Activated CD8-positive, alpha-beta T cell treated with anti-CD3 and anti-CD28 coated beads for 36 hours (primary cell): ENCODE data around the gene TTC16. TPM values are rescaled to one million over a fixed set of nuclear protein-coding genes. Genes with fewer than 3 reads are reported as not detected.

Experiments
- ATAC-seq: fragments of 200-7000 bp; cut with Tn5 transposase; one replicate; pipeline ENCODE4 v1.10.0; 2021; ENCODE audit warnings: mild to moderate bottlenecking, moderate library complexity
- CTCF ChIA-PET: fragments of 350-600 bp; sonication (Branson Sonifier 250); formaldehyde crosslinking; loops from one replicate; lab custom pipeline; 2021; ENCODE audit warnings: antibody characterized with exemption; lab: Charles Lee
- POLR2A ChIA-PET: fragments of 350-600 bp; sonication (Branson Sonifier 250); formaldehyde crosslinking; loops from one replicate; lab custom pipeline; 2021; ENCODE audit warnings: antibody characterized with exemption; lab: Charles Lee
- DNase-seq: peaks from one replicate; pipeline ENCODE4 v3.0.0-alpha.2; 2020
- H3K27ac Mint-ChIP-seq: one replicate; pipeline ENCODE4 v1.8.0; 2021; ENCODE audit warnings: mild to moderate bottlenecking, mixed read lengths
- H3K27me3 Mint-ChIP-seq: one replicate; pipeline ENCODE4 v1.8.0; 2021; ENCODE audit warnings: mixed read lengths
- H3K36me3 Mint-ChIP-seq: one replicate; pipeline ENCODE4 v1.8.0; 2021; ENCODE audit warnings: low read depth, mixed read lengths
- H3K4me1 Mint-ChIP-seq: one replicate; pipeline ENCODE4 v1.8.0; 2021; ENCODE audit warnings: low read depth, mixed read lengths
- H3K4me3 Mint-ChIP-seq: one replicate; pipeline ENCODE4 v1.8.0; 2021; ENCODE audit warnings: mild to moderate bottlenecking, moderate library complexity, mixed read lengths
- H3K9me3 Mint-ChIP-seq: one replicate; pipeline ENCODE4 v1.8.0; 2021; ENCODE audit warnings: mixed read lengths
- CTCF ChIP-seq: fragments of 200-600 bp; IDR thresholded peaks from one replicate; pipeline ENCODE4 v1.8.0; 2022; ENCODE audit warnings: antibody characterized with exemption, mild to moderate bottlenecking
- intact Hi-C: fragments of 100-400 bp; cut with micrococcal nuclease; formaldehyde crosslinking; loops from one replicate; pipeline ENCODE4 v1.10.0; 2022
- total RNA-seq, 2 experiments: library from RNA; stranded (reverse); gene quantifications; one replicate each; pipeline ENCODE4 v1.2.3, GENCODE V29; 2021

TTC16 gene
- total RNA-seq, 2 experiments from 2014 or later: 2.1 to 2.3 TPM

- no peak overlapping the region for H3K4me3 Mint-ChIP-seq
Measured at GRCh38 chr9:127711831-127712274, 4.0 kb upstream of the TTC16 start.

GRCh38 chr9:127712371-127712770 lies 3.5 kb upstream of the TTC16 start:
- POLR2A ChIA-PET: interaction anchor here (0.8 to 4.1 kb wide), 5 partner anchors 8 to 263 kb away, joined by 3 to 26 read pairs (median 5); no protein-coding TSS in a partner anchor
- Mint-ChIP-seq H3K4me3 (no peak overlapping the region), H3K36me3 (peaks cover 2% of the 10 kb centered on the region), H3K4me1 (peaks cover 31% of the 10 kb centered on the region), H3K9me3 (peaks cover 2% of the 10 kb centered on the region), H3K27me3 (no peaks in the 10 kb centered on the region), H3K27ac (no peak overlapping the region)
- no peak for DNase-seq
- intact Hi-C loops: no loop called here
- CTCF ChIA-PET: no interaction called here
- no peak for TF ChIP-seq CTCF
- ATAC-seq: no peak

More at GRCh38 chr9:127711831-127712274, 4.0 kb upstream of the TTC16 start:
- Mint-ChIP-seq H3K4me1 (peaks cover 33% of the 10 kb centered on the region), H3K27me3 (no peaks in the 10 kb centered on the region), H3K36me3 (peaks cover 2% of the 10 kb centered on the region), H3K9me3 (peaks cover 2% of the 10 kb centered on the region), H3K27ac (no peak overlapping the region)
- CTCF ChIA-PET: interaction anchor here (1.3 kb wide), 1 partner anchor 23 kb away, joined by 4 read pairs; no protein-coding TSS in a partner anchor
- no peak for TF ChIP-seq CTCF
- no peak for ATAC-seq
- intact Hi-C loops: no loop called here
- no peak for DNase-seq
- POLR2A ChIA-PET: interaction anchor here (0.8 to 1.6 kb wide), 4 partner anchors 9 to 262 kb away, joined by 3 to 7 read pairs (median 4); no protein-coding TSS in a partner anchor

GRCh38 chr9:127712867-127713266 lies 3.0 kb upstream of the TTC16 start:
- no peak for ATAC-seq
- Mint-ChIP-seq H3K27ac (no peak overlapping the region), H3K36me3 (peaks cover 2% of the 10 kb centered on the region), H3K9me3 (peaks cover 2% of the 10 kb centered on the region), H3K4me3 (no peak overlapping the region), H3K4me1 (peaks cover 26% of the 10 kb centered on the region), H3K27me3 (no peaks in the 10 kb centered on the region)
- intact Hi-C loops: no loop called here
- no peak for TF ChIP-seq CTCF
- DNase-seq: no peak
- POLR2A ChIA-PET: interaction anchor here (1.3 to 4.1 kb wide), 2 partner anchors 8 to 22 kb away, joined by 5 to 26 read pairs; no protein-coding TSS in a partner anchor
- CTCF ChIA-PET: interaction anchor here (1.7 kb wide), 1 partner anchor 157 kb away, joined by 3 read pairs; no protein-coding TSS in a partner anchor

GRCh38 chr9:127714020-127714750 lies 1.7 kb upstream of the TTC16 start:
- no peaks in the 10 kb centered on the region for H3K9me3 Mint-ChIP-seq
- no peaks in the 10 kb centered on the region for H3K27me3 Mint-ChIP-seq
- ChIA-PET POLR2A (interaction anchor here (3.1 to 4.1 kb wide), 2 partner anchors 10 to 21 kb away, joined by 13 to 26 read pairs; partner anchors contain the start of gene TOR2A), CTCF (interaction anchor here (1.1 to 4.1 kb wide), 4 partner anchors 21 to 210 kb away, joined by 3 to 25 read pairs (median 3); partner anchors contain the start of gene TOR2A)
- no peaks in the 10 kb centered on the region for H3K36me3 Mint-ChIP-seq
- TF ChIP-seq CTCF: no peak
- peaks cover 27% of the 10 kb centered on the region for H3K4me1 Mint-ChIP-seq
- no peak for DNase-seq
- no peak for ATAC-seq
- H3K4me3 Mint-ChIP-seq: peak overlapping the region; percentile 89
- intact Hi-C loops: no loop called here
- H3K27ac Mint-ChIP-seq: no peak overlapping the region
